Right ventricle myocardium superior (tissue), 1 donor: ENCODE results near the gene SGPP2. TPM values are rescaled to one million over a fixed set of nuclear protein-coding genes. Genes with fewer than 3 reads are reported as not detected.
"Not testable (repeated sequence)": the region's sequence is repeated elsewhere in the genome, so short reads cannot be mapped to it uniquely, and the experiment has no call there.

Experiments
- ATAC-seq: fragments of 200-7000 bp; cut with Tn5 transposase; one replicate; pipeline ENCODE4 v1.9.1; 2020; ENCODE audit warnings: mild to moderate bottlenecking; ENCODE audit not compliant: poor library complexity
- DNase-seq: peaks from one replicate; pipeline ENCODE4 v3.0.0-alpha.2; 2020
- intact Hi-C: fragments of 100-400 bp; cut with DNase I; formaldehyde crosslinking; loops from one replicate; pipeline ENCODE4 v1.11.2; 2022
- long read RNA-seq: library from polyadenylated mRNA; unstranded; transcript quantifications from one replicate; pipeline ENCODE4 v2.0.0, GENCODE V29; 2021
- total RNA-seq: library from RNA; stranded (reverse); fragmentation: NEBNext Ultra II Directional; extraction: Animal tissue kit (Norgen Biotek cat#: 25700); gene quantifications from one replicate; pipeline ENCODE4 v1.2.1, GENCODE V29; 2021
- donor health status: DM: no; HTN: yes; CAD: no; lungs with severe emphysema.

The SGPP2 gene
- total RNA-seq = 15.3 TPM
- long read RNA-seq, transcript SGPP2-201 (5 exons, 3,336 nt) = major isoform, 10 of 16 reads
- long read RNA-seq, partial matches to known transcripts = 0 of 16 reads
- long read RNA-seq, other reads (novel, unspliced or antisense) = 6 of 16 reads

GRCh38 chr2:222424276-222424728, at the start of gene SGPP2:
Gene SGPP2, plus strand, starts transcription at chr2:222424543. Its CDS starts 60 bp downstream, at chr2:222424603.
- ATAC-seq = peak; percentile 72
- intact Hi-C loops = no loop called here
- DNase-seq = peak; percentile 42

- no peak for DNase-seq
- intact Hi-C loops = no loop called here
- ATAC-seq = no peak
Measured at GRCh38 chr2:222375798-222376197, 48.5 kb upstream of the SGPP2 start.

GRCh38 chr2:222380456-222380855, 43.9 kb upstream of the SGPP2 start:
- ATAC-seq = no peak
- intact Hi-C loops = no loop called here
- DNase-seq = no peak

GRCh38 chr2:222381566-222381965, 42.8 kb upstream of the SGPP2 start:
- DNase-seq = no peak
- ATAC-seq = no peak
- intact Hi-C loops = no loop called here

- intact Hi-C loops = no loop called here
- ATAC-seq = no peak
- DNase-seq = no peak
Measured at GRCh38 chr2:222383255-222383654, 41.1 kb upstream of the SGPP2 start.

- ATAC-seq = no peak
- intact Hi-C loops = no loop called here
- no peak for DNase-seq
Measured at GRCh38 chr2:222391743-222392285, 32.5 kb upstream of the SGPP2 start.

- ATAC-seq (no peak), DNase-seq (no peak)
- intact Hi-C loops = no loop called here
Measured at GRCh38 chr2:222393733-222394267, 30.5 kb upstream of the SGPP2 start.

GRCh38 chr2:222398446-222398885, 25.9 kb upstream of the SGPP2 start:
- peak; percentile 82 for ATAC-seq
- intact Hi-C loops = no loop called here
- no peak for DNase-seq

GRCh38 chr2:222399038-222399783, 25.1 kb upstream of the SGPP2 start:
- ATAC-seq (peak; percentile 92), DNase-seq (no peak)
- intact Hi-C loops = no loop called here

- DNase-seq (peak; percentile 56), ATAC-seq (no peak)
- intact Hi-C loops = no loop called here
Measured at GRCh38 chr2:222404151-222404905, 20.0 kb upstream of the SGPP2 start.

- ATAC-seq = no peak
- intact Hi-C loops = no loop called here
- DNase-seq = no peak
Measured at GRCh38 chr2:222408684-222409083, 15.7 kb upstream of the SGPP2 start.

- no peak for DNase-seq
- ATAC-seq = no peak
- intact Hi-C loops = no loop called here
Measured at GRCh38 chr2:222410534-222410933, 13.8 kb upstream of the SGPP2 start.

GRCh38 chr2:222412334-222412733, 12.0 kb upstream of the SGPP2 start:
- intact Hi-C loops, ATAC-seq: not testable (repeated sequence)

GRCh38 chr2:222413295-222413911, 10.9 kb upstream of the SGPP2 start:
- intact Hi-C loops = no loop called here
- no peak for ATAC-seq
- no peak for DNase-seq

More at GRCh38 chr2:222412334-222412733, 12.0 kb upstream of the SGPP2 start:
- not testable (repeated sequence) for DNase-seq

GRCh38 chr2:222418739-222419138, 5.6 kb upstream of the SGPP2 start:
- DNase-seq (no peak), ATAC-seq (no peak)
- intact Hi-C loops = no loop called here

GRCh38 chr2:222420508-222420907, 3.8 kb upstream of the SGPP2 start:
- DNase-seq (no peak), ATAC-seq (no peak)
- intact Hi-C loops = no loop called here

- DNase-seq (no peak), ATAC-seq (no peak)
- intact Hi-C loops = no loop called here
Measured at GRCh38 chr2:222421626-222422025, 2.7 kb upstream of the SGPP2 start.

GRCh38 chr2:222423186-222423585, 1.2 kb upstream of the SGPP2 start:
- no peak for ATAC-seq

More at GRCh38 chr2:222423186-222423585, 1.2 kb upstream of the SGPP2 start:
- no peak for DNase-seq
- intact Hi-C loops = no loop called here
